ENCODE results near the gene EIF4G3. TPM values are rescaled to one million over a fixed set of nuclear protein-coding genes. Genes with fewer than 3 reads are reported as not detected.

The EIF4G3 gene
- total RNA-seq, 1 donor from 2014 or later: 97.4 TPM

DNA sequence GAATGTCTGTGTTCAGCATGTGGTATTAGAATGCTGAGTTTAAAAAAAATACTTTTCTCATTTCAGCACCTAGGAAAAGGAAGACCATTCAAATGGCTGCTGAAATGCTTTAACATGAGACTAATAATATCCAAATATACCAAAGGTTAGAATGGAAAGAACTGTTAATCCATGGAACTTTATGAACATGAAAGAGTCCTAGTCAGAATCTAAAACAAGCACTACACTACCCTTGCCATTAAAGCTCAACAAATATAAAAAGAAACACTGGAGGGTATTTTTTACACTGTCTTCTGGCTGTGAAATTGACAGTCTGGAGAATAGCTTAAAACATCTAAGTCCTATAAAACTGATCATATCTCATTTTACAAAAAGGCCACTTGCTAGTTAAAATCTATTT, 276.6 kb downstream of the EIF4G3 start:
- Mint-ChIP-seq H3K27me3 (no peaks in the 10 kb centered on the region), H3K4me3 (ENCODE audit: low read depth) (no peak overlapping the region), H3K36me3 (ENCODE audit: insufficient read depth) (peaks cover 10% of the 10 kb centered on the region), H3K4me1 (ENCODE audit: low read depth) (peaks cover 3% of the 10 kb centered on the region), H3K27ac (no peak overlapping the region), H3K9me3 (ENCODE audit: low read depth) (no peaks in the 10 kb centered on the region)
- TF ChIP-seq, protein P1, sequence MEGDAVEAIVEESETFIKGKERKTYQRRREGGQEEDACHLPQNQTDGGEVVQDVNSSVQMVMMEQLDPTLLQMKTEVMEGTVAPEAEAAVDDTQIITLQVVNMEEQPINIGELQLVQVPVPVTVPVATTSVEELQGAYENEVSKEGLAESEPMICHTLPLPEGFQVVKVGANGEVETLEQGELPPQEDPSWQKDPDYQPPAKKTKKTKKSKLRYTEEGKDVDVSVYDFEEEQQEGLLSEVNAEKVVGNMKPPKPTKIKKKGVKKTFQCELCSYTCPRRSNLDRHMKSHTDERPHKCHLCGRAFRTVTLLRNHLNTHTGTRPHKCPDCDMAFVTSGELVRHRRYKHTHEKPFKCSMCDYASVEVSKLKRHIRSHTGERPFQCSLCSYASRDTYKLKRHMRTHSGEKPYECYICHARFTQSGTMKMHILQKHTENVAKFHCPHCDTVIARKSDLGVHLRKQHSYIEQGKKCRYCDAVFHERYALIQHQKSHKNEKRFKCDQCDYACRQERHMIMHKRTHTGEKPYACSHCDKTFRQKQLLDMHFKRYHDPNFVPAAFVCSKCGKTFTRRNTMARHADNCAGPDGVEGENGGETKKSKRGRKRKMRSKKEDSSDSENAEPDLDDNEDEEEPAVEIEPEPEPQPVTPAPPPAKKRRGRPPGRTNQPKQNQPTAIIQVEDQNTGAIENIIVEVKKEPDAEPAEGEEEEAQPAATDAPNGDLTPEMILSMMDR (IDR thresholded peaks at IDR 0.05; ENCODE audit: unreplicated experiment): no peak
- no peak for DNase-seq (ENCODE audit: low spot score, unreplicated experiment)

DNA sequence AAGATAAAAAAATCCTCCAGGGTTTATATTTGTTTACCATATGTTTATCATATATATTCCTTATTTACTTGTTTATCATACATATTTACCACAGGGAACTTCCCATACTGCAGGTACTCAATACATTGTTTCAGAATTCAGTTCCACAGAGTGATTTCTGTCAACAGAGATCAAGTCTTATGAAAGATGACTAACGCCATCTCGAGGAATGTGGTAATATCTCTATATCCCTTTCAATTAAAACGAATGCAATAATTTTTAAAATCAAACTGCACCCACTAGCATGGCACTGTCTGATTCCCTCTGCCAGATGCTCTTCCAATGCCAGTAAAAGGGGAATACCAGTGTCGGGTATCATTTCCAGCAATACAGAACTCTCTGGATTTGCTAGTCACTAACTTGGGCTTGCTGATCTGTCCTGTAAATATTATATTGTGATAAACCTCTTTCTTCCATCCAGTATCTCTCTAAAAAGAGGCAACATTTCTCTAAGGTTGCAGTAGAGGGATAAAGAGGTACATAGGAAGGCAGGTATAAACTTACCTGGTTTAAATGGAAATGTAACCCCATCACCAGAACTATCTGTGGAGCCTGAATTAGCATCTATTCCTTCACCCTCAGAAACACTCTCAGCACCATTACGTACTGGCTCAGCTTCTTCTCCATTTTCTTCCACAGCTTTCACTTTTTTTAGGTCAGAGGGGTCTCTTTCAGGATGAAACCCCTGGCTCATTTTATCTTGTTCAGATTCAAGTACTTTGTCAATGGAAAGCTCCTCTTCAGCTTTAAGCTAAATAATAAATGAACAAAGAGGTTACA, 277.3 kb downstream of the EIF4G3 start:
- DNase-seq (ENCODE audit: low spot score, unreplicated experiment): no peak

DNA sequence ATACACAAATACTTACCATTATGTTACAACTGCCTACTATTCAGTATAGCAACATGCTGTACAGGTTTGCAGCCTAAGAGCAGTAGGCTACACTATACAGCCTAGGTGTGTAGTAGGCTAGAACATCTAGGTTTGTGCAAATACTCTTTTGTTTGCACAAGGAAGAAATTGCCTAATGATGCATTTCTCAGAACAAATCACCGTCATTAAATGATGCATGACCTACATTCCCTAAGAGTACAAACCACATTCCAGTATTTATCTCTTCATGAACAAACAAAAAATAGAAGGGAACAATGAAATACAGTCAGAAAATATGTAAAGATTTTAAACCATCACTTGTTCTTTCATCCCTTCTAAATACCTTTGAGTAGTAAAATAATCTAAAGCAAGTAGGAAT, 279.9 kb downstream of the EIF4G3 start:
- Mint-ChIP-seq H3K36me3 (ENCODE audit: insufficient read depth) (peaks cover 11% of the 10 kb centered on the region), H3K9me3 (ENCODE audit: low read depth) (no peaks in the 10 kb centered on the region), H3K27ac (peak overlapping the region; percentile 83), H3K4me3 (ENCODE audit: low read depth) (no peak overlapping the region), H3K4me1 (ENCODE audit: low read depth) (peaks cover 3% of the 10 kb centered on the region), H3K27me3 (no peaks in the 10 kb centered on the region)
- no peak for DNase-seq (ENCODE audit: low spot score, unreplicated experiment)
- TF ChIP-seq, protein P1 (IDR thresholded peaks at IDR 0.05; ENCODE audit: unreplicated experiment): no peak

More for the DNA sequence above, 277.3 kb downstream of the EIF4G3 start:
- peaks cover 3% of the 10 kb centered on the region for H3K4me1 Mint-ChIP-seq (ENCODE audit: low read depth)
- TF ChIP-seq, protein P1 (IDR thresholded peaks at IDR 0.05; ENCODE audit: unreplicated experiment): no peak
- peaks cover 10% of the 10 kb centered on the region for H3K36me3 Mint-ChIP-seq (ENCODE audit: insufficient read depth)
- peak overlapping the region; percentile 31 for H3K27ac Mint-ChIP-seq
- no peaks in the 10 kb centered on the region for H3K9me3 Mint-ChIP-seq (ENCODE audit: low read depth)
- H3K4me3 Mint-ChIP-seq (ENCODE audit: low read depth): no peak overlapping the region
- no peaks in the 10 kb centered on the region for H3K27me3 Mint-ChIP-seq

DNA sequence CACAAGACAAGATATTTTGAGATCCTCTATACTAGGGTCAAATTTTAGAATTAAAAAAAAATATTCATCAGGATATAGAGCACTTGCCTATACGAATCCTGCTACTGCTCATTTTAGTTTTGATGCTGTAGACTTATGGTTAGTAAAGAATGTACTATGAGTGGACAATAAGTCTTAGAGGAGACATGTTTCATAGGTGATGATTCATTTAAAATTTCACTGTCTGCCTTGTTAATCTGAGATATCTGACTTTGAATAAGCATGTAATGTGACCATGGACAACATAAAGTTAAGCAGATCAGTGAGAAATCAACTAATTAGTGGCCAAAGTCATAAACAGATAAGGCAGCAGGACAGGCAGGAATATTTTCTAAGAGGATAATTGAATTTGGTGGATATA, 282.8 kb downstream of the EIF4G3 start:
- Mint-ChIP-seq H3K36me3 (ENCODE audit: insufficient read depth) (peaks cover 9% of the 10 kb centered on the region), H3K4me1 (ENCODE audit: low read depth) (peaks cover 3% of the 10 kb centered on the region), H3K27me3 (no peaks in the 10 kb centered on the region), H3K9me3 (ENCODE audit: low read depth) (no peaks in the 10 kb centered on the region), H3K27ac (no peak overlapping the region), H3K4me3 (ENCODE audit: low read depth) (no peak overlapping the region)
- TF ChIP-seq, protein P1 (IDR thresholded peaks at IDR 0.05; ENCODE audit: unreplicated experiment): no peak
- DNase-seq (ENCODE audit: low spot score, unreplicated experiment): no peak

DNA sequence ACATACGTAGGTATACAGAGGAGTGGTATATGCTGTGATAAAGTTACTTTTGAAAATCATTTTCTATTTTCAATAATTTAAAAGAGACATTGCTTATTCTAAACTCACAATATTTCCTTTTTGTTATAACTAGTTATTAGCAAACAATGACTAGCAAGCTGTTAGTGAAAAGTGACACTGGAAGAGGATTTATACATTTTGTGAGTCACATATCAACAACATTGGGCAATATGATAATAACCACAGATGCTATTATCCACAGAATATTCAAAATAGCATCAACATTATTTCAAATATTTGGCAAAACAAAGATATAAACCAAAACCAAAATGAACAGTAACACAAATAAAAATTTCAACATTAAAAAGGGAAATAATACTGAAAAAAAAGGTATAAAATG, 285.6 kb downstream of the EIF4G3 start:
- TF ChIP-seq, protein P1 (IDR thresholded peaks at IDR 0.05; ENCODE audit: unreplicated experiment): no peak
- no peaks in the 10 kb centered on the region for H3K27me3 Mint-ChIP-seq
- DNase-seq (ENCODE audit: low spot score, unreplicated experiment): no peak
- no peak overlapping the region for H3K4me3 Mint-ChIP-seq (ENCODE audit: low read depth)
- H3K4me1 Mint-ChIP-seq (ENCODE audit: low read depth): peaks cover 18% of the 10 kb centered on the region
- H3K27ac Mint-ChIP-seq: no peak overlapping the region
- H3K9me3 Mint-ChIP-seq (ENCODE audit: low read depth): no peaks in the 10 kb centered on the region
- peaks cover 10% of the 10 kb centered on the region for H3K36me3 Mint-ChIP-seq (ENCODE audit: insufficient read depth)

All from progenitor cell of endocrine pancreas (in vitro differentiated cells).